ENCODE measurements around the gene ABCA10. TPM values are rescaled to one million over a fixed set of nuclear protein-coding genes. Genes with fewer than 3 reads are reported as not detected.

ABCA10 gene
- total RNA-seq, 1 experiment from 2014 or later = 0.90 TPM

- TF ChIP-seq CTCF (IDR thresholded peaks at IDR 0.05) (no peak), POLR2AphosphoS5 (IDR thresholded peaks at IDR 0.05; ENCODE audit: low read depth, low read length) (no peak), REST (IDR thresholded peaks at IDR 0.05; ENCODE audit: insufficient read depth in 1 of 2, low read depth in 2 of 2, low read length in 1 of 2) (no peak), SIN3A (IDR thresholded peaks at IDR 0.05; ENCODE audit: borderline replicate concordance, insufficient read depth, low read depth, low read length) (no peak), TCF7L2 (IDR thresholded peaks at IDR 0.05; ENCODE audit: low read depth, low read length) (no peak)
- no TSS peak for BruUV-seq (replicated peaks)
- ATAC-seq = no peak
- intact Hi-C loops (cut with micrococcal nuclease; ENCODE audit: unreplicated experiment) (no loop called here), in situ Hi-C loops (cut with HindIII; ENCODE audit: low pct_unique_long_range_greater_than_20kb, low sequenced_read_pairs) (no loop called here)
- no peak overlapping the region for H3K27ac ChIP-seq (ENCODE audit: low read length)
- H3K36me3 ChIP-seq (ENCODE audit: control insufficient read depth, insufficient read depth, low read length) = no peaks in the 10 kb centered on the region; the same call in 1 of the 2 replicates
- H3K4me1 ChIP-seq (ENCODE audit: control insufficient read depth, insufficient read depth, low read length) = no peaks in the 10 kb centered on the region
- no peaks in the 10 kb centered on the region for H3K27me3 ChIP-seq (ENCODE audit: control insufficient read depth, insufficient read depth, low read length)
- H3K9me3 ChIP-seq (ENCODE audit: control insufficient read depth, insufficient read depth, low read depth, low read length) = no peaks in the 10 kb centered on the region
- no peak overlapping the region for H3K4me3 ChIP-seq (ENCODE audit: low read depth in 2 of 2, low read length in 2 of 2)
- DNase-seq (ENCODE audit: low read depth, low spot score) = no peak
- POLR2A ChIA-PET = no interaction called here
- CTCF ChIA-PET = no interaction called here
Observed at GRCh38 chr17:69250641-69251040, 22.0 kb upstream of the ABCA10 start.

GRCh38 chr17:69246726-69247375 lies 18.2 kb upstream of the ABCA10 start:
- no peak overlapping the region for H3K4me3 ChIP-seq (ENCODE audit: low read depth in 2 of 2, low read length in 2 of 2)
- H3K36me3 ChIP-seq (ENCODE audit: control insufficient read depth, insufficient read depth, low read length) = no peaks in the 10 kb centered on the region
- H3K9me3 ChIP-seq (ENCODE audit: control insufficient read depth, insufficient read depth, low read depth, low read length) = no peaks in the 10 kb centered on the region
- ChIA-PET CTCF (interaction anchor here (0.6 kb wide), 1 partner anchor 379 kb away, joined by 3 read pairs; no protein-coding TSS in a partner anchor), POLR2A (no interaction called here)
- ATAC-seq = no peak
- H3K27me3 ChIP-seq (ENCODE audit: control insufficient read depth, insufficient read depth, low read length) = no peaks in the 10 kb centered on the region
- peak; percentile 13 for DNase-seq (ENCODE audit: low read depth, low spot score)
- H3K4me1 ChIP-seq (ENCODE audit: control insufficient read depth, insufficient read depth, low read length) = no peaks in the 10 kb centered on the region
- no peak overlapping the region for H3K27ac ChIP-seq (ENCODE audit: low read length)
- peak; percentile 47; the same call in 1 of the 2 replicates for TF ChIP-seq CTCF (IDR thresholded peaks at IDR 0.05)
- no peak for TF ChIP-seq REST (IDR thresholded peaks at IDR 0.05; ENCODE audit: insufficient read depth in 1 of 2, low read depth in 2 of 2, low read length in 1 of 2)
- BruUV-seq (replicated peaks) = no TSS peak
- in situ Hi-C loops (cut with HindIII; ENCODE audit: low pct_unique_long_range_greater_than_20kb, low sequenced_read_pairs) (no loop called here), intact Hi-C loops (cut with micrococcal nuclease; ENCODE audit: unreplicated experiment) (no loop called here)
